ENCODE measurements around the gene PTPRO.
"Not testable (repeated sequence)": the region's sequence is repeated elsewhere in the genome, so short reads cannot be mapped to it uniquely, and the experiment has no call there.

GRCh38 chr12:15616495-15616894 lies 294.2 kb downstream of the PTPRO start:
- TF ChIP-seq CTCF, POLR2A (IDR thresholded peaks at IDR 0.05): not testable (repeated sequence)

Data from body of pancreas (tissue), 4 donors.